NCI-H526 treated with DMSO at 0.1 percent for 48 hours (cell line): ENCODE measurements around the gene ETV6.

ENCODE experiments used
- DNase-seq: peaks from one replicate; lab custom pipeline; 2025; lab: John Stamatoyannopoulos, UW

Gene ETV6

GRCh38 chr12:11758510-11759493 lies 109.3 kb downstream of the ETV6 start:
- no peak for DNase-seq

- DNase-seq: no peak
Observed at GRCh38 chr12:11759494-11759878, 110.0 kb downstream of the ETV6 start.

GRCh38 chr12:11759899-11760298 lies 110.4 kb downstream of the ETV6 start:
- no peak for DNase-seq

GRCh38 chr12:11761869-11762567 lies 112.5 kb downstream of the ETV6 start:
- no peak for DNase-seq

GRCh38 chr12:11762723-11763326 lies 113.4 kb downstream of the ETV6 start:
- DNase-seq: no peak

- no peak for DNase-seq
Observed at GRCh38 chr12:11763760-11764520, 114.5 kb downstream of the ETV6 start.

GRCh38 chr12:11764837-11765236 lies 115.4 kb downstream of the ETV6 start:
- no peak for DNase-seq

GRCh38 chr12:11765421-11765816 lies 115.9 kb downstream of the ETV6 start:
- no peak for DNase-seq

- DNase-seq: no peak
Observed at GRCh38 chr12:11765817-11766794, 116.6 kb downstream of the ETV6 start.

- DNase-seq: no peak
Observed at GRCh38 chr12:11767029-11767724, 117.7 kb downstream of the ETV6 start.

GRCh38 chr12:11767798-11768197 lies 118.3 kb downstream of the ETV6 start:
- DNase-seq: no peak

GRCh38 chr12:11768233-11768965 lies 118.9 kb downstream of the ETV6 start:
- no peak for DNase-seq

GRCh38 chr12:11769723-11770514 lies 120.4 kb downstream of the ETV6 start:
- DNase-seq: no peak

GRCh38 chr12:11771356-11771755 lies 121.9 kb downstream of the ETV6 start:
- DNase-seq: no peak

GRCh38 chr12:11771895-11772502 lies 122.5 kb downstream of the ETV6 start:
- DNase-seq: no peak

GRCh38 chr12:11773889-11774677 lies 124.6 kb downstream of the ETV6 start:
- DNase-seq: no peak

GRCh38 chr12:11774821-11775220 lies 125.3 kb downstream of the ETV6 start:
- DNase-seq: peak; percentile 73
